GM12878 (cell line): ENCODE measurements around the gene RNF38. TPM values are rescaled to one million over a fixed set of nuclear protein-coding genes. Genes with fewer than 3 reads are reported as not detected.

Source experiments
- ATF7 ChIP-seq: fragments of 450-650 bp; IDR thresholded peaks from 2 replicates; pipeline ENCODE4 v1.6.1; 2016; ENCODE audit warnings: low read depth, mild to moderate bottlenecking
- CHD4 ChIP-seq: fragments of 200-600 bp; sonication (generic); IDR thresholded peaks from 2 replicates; pipeline ENCODE4 v1.6.1; 2016; ENCODE audit warnings: mild to moderate bottlenecking
- EGR1 ChIP-seq, 2 experiments: IDR thresholded peaks; 1 replicate in 1 of 2; 2 replicates in 1 of 2; pipeline ENCODE4 v1.6.1; 2011 to 2012; ENCODE audit warnings: low read depth in 2 of 2, low read length in 2 of 2, borderline replicate concordance in 1 of 2, mild to moderate bottlenecking in 1 of 2, moderate library complexity in 1 of 2
- GABPA ChIP-seq: IDR thresholded peaks from 2 replicates; pipeline ENCODE4 v1.6.1; 2014; ENCODE audit warnings: antibody characterized with exemption, low read depth, mild to moderate bottlenecking, inconsistent platforms
- JUND ChIP-seq: IDR thresholded peaks from 2 replicates; pipeline ENCODE4 v1.6.1; 2012; ENCODE audit warnings: low read depth, mild to moderate bottlenecking, low read length, improper control_type of control experiment, moderate library complexity
- MTA2 ChIP-seq: fragments of 450-650 bp; IDR thresholded peaks from 2 replicates; pipeline ENCODE4 v1.6.1; 2016; ENCODE audit warnings: low read depth, mild to moderate bottlenecking, moderate library complexity
- MXI1 ChIP-seq: fragments of 150-350 bp; IDR thresholded peaks from 2 replicates; pipeline ENCODE4 v1.6.1; 2011; ENCODE audit warnings: low read depth, mild to moderate bottlenecking, inconsistent platforms, low read length, improper control_type of control experiment
- NBN ChIP-seq: fragments of 450-650 bp; IDR thresholded peaks from 2 replicates; pipeline ENCODE4 v1.6.1; 2016
- RB1 ChIP-seq: fragments of 450-650 bp; formaldehyde crosslinking; IDR thresholded peaks from 2 replicates; pipeline ENCODE4 v1.6.1; 2017; ENCODE audit warnings: mild to moderate bottlenecking, borderline replicate concordance
- YY1 ChIP-seq: IDR thresholded peaks from 2 replicates; pipeline ENCODE4 v1.6.1; 2011; ENCODE audit warnings: low read depth, mild to moderate bottlenecking, low read length
- ZNF217 ChIP-seq: fragments of 450-650 bp; IDR thresholded peaks from 2 replicates; pipeline ENCODE4 v1.6.1; 2017; ENCODE audit warnings: antibody characterized with exemption, mild to moderate bottlenecking
- ZSCAN29 ChIP-seq: fragments of 450-650 bp; IDR thresholded peaks from 2 replicates; pipeline ENCODE4 v1.6.1; 2017; ENCODE audit warnings: mild to moderate bottlenecking, moderate library complexity
- polyA plus RNA-seq, 11 experiments: library from polyadenylated mRNA; depleted of rRNA in 4 of 11; unstranded in 6 of 11; stranded (reverse) in 5 of 11; fragments of >200 nt; fragmentation: Nextera tagmentation in 4 of 11; fragmentation: Illumina TruSeq in 1 of 11; extraction: Ambion mirVana in 4 of 11; extraction: Trizol in 1 of 11; gene quantifications; 1 replicate in 1 of 11; 2 replicates in 10 of 11; pipeline versions ENCODE4 v1.2.1 to v1.2.3, GENCODE V29; 2011 to 2016; ENCODE audit warnings: inconsistent platforms in 2 of 11, missing spikeins in 2 of 11, low read depth in 1 of 11
- total RNA-seq, 4 experiments: library from RNA; depleted of rRNA in 3 of 4; stranded (reverse); fragments of >200 nt in 3 of 4; fragmentation: Illumina TruSeq in 1 of 4; extraction: Trizol in 1 of 4; gene quantifications; 2 replicates each; pipeline versions ENCODE4 v1.2.1 to v1.2.3, GENCODE V29; 2013 to 2021
- TF ChIP-seq, protein P1 (sequence below): fragments of 150-350 bp; IDR thresholded peaks from 2 replicates; pipeline ENCODE4 v1.6.1; 2016; ENCODE audit warnings: low read depth, low read length
- TF ChIP-seq, protein P2 (sequence below): fragments of 450-650 bp; IDR thresholded peaks from 2 replicates; pipeline ENCODE4 v1.6.1; 2017; ENCODE audit warnings: antibody characterized with exemption, mild to moderate bottlenecking, moderate library complexity
- TF ChIP-seq, protein P3 (sequence below): IDR thresholded peaks from 2 replicates; pipeline ENCODE4 v1.6.1; 2012; ENCODE audit warnings: mild to moderate bottlenecking, low read depth, low read length
- TF ChIP-seq, protein P4 (sequence below): fragments of 450-650 bp; IDR thresholded peaks from 2 replicates; pipeline ENCODE4 v1.6.1; 2017; ENCODE audit warnings: mild to moderate bottlenecking

Gene RNF38
- total and polyA plus RNA-seq, 10 of the 15 experiments (the other 5 are each of a cell fraction or from before 2014, with no cell fraction given) = 5.1 to 34.7 (median 12.7) TPM

DNA sequence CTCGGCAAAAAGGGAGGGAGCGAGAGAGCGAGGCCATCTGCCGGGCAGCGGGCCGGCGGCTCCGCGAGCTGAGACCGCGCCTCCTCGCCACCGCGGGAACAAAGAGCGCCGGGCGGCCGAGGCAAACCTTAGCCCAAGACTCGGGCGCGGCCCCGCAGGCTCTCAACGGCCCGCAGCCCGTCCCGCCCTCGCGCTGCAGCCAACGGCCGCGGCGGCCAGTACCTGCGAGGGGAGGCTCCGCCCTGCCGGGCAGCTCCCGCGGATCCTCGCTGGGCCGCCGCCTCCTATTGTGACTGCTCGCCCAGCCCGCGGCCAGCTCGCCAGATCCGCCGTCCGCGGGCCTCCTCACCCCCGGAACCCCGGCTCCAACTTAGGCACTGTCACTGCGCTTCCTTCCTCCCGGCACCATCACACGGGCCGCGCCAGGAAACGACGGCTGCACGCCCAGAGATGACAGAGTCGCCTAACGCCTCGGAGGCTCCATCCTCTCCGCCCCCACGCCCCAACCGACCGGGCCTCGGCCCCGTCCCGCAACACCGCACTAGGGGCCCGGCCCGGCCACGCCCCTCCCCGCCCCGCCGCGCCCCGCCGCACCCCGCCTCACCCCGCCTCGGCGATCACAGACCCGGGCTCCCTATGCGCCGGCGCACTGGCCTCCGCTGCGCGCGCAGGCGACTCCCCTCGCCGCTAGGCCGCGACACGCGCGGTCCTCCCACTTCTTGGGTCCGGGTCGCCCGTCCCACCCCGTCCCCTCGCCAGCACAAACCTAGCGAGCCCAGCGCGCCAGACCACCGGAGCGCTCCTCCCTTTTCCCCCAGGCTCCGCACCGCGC is 479 bp upstream of the RNF38 start (continued):
- TF ChIP-seq GABPA (no peak), MTA2 (no peak), CHD4 (no peak), YY1 (0 out of 2 replicates have a peak, but pooled peaks have one; percentile 4), ZSCAN29 (peak; percentile 52; the same call in 1 of the 2 replicates), ATF7 (no peak), EGR1 (IDR thresholded peaks at IDR 0.05; ENCODE audit: borderline replicate concordance in 1 of 2, low read depth in 2 of 2, low read length in 2 of 2) (peak in 1 of 2 experiments; percentile 75; a peak in 1 of 3 replicates), RB1 (peak; percentile 80; the same call in 1 of the 2 replicates), JUND (no peak), NBN (no peak), MXI1 (peak; percentile 52), ZNF217 (peak; percentile 40; the same call in 1 of the 2 replicates)
- TF ChIP-seq, protein P1, sequence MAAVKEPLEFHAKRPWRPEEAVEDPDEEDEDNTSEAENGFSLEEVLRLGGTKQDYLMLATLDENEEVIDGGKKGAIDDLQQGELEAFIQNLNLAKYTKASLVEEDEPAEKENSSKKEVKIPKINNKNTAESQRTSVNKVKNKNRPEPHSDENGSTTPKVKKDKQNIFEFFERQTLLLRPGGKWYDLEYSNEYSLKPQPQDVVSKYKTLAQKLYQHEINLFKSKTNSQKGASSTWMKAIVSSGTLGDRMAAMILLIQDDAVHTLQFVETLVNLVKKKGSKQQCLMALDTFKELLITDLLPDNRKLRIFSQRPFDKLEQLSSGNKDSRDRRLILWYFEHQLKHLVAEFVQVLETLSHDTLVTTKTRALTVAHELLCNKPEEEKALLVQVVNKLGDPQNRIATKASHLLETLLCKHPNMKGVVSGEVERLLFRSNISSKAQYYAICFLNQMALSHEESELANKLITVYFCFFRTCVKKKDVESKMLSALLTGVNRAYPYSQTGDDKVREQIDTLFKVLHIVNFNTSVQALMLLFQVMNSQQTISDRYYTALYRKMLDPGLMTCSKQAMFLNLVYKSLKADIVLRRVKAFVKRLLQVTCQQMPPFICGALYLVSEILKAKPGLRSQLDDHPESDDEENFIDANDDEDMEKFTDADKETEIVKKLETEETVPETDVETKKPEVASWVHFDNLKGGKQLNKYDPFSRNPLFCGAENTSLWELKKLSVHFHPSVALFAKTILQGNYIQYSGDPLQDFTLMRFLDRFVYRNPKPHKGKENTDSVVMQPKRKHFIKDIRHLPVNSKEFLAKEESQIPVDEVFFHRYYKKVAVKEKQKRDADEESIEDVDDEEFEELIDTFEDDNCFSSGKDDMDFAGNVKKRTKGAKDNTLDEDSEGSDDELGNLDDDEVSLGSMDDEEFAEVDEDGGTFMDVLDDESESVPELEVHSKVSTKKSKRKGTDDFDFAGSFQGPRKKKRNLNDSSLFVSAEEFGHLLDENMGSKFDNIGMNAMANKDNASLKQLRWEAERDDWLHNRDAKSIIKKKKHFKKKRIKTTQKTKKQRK = no peak
- TF ChIP-seq, protein P2, sequence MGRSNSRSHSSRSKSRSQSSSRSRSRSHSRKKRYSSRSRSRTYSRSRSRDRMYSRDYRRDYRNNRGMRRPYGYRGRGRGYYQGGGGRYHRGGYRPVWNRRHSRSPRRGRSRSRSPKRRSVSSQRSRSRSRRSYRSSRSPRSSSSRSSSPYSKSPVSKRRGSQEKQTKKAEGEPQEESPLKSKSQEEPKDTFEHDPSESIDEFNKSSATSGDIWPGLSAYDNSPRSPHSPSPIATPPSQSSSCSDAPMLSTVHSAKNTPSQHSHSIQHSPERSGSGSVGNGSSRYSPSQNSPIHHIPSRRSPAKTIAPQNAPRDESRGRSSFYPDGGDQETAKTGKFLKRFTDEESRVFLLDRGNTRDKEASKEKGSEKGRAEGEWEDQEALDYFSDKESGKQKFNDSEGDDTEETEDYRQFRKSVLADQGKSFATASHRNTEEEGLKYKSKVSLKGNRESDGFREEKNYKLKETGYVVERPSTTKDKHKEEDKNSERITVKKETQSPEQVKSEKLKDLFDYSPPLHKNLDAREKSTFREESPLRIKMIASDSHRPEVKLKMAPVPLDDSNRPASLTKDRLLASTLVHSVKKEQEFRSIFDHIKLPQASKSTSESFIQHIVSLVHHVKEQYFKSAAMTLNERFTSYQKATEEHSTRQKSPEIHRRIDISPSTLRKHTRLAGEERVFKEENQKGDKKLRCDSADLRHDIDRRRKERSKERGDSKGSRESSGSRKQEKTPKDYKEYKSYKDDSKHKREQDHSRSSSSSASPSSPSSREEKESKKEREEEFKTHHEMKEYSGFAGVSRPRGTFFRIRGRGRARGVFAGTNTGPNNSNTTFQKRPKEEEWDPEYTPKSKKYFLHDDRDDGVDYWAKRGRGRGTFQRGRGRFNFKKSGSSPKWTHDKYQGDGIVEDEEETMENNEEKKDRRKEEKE = no peak
- TF ChIP-seq, protein P3, sequence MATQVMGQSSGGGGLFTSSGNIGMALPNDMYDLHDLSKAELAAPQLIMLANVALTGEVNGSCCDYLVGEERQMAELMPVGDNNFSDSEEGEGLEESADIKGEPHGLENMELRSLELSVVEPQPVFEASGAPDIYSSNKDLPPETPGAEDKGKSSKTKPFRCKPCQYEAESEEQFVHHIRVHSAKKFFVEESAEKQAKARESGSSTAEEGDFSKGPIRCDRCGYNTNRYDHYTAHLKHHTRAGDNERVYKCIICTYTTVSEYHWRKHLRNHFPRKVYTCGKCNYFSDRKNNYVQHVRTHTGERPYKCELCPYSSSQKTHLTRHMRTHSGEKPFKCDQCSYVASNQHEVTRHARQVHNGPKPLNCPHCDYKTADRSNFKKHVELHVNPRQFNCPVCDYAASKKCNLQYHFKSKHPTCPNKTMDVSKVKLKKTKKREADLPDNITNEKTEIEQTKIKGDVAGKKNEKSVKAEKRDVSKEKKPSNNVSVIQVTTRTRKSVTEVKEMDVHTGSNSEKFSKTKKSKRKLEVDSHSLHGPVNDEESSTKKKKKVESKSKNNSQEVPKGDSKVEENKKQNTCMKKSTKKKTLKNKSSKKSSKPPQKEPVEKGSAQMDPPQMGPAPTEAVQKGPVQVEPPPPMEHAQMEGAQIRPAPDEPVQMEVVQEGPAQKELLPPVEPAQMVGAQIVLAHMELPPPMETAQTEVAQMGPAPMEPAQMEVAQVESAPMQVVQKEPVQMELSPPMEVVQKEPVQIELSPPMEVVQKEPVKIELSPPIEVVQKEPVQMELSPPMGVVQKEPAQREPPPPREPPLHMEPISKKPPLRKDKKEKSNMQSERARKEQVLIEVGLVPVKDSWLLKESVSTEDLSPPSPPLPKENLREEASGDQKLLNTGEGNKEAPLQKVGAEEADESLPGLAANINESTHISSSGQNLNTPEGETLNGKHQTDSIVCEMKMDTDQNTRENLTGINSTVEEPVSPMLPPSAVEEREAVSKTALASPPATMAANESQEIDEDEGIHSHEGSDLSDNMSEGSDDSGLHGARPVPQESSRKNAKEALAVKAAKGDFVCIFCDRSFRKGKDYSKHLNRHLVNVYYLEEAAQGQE = no peak
- TF ChIP-seq, protein P4, sequence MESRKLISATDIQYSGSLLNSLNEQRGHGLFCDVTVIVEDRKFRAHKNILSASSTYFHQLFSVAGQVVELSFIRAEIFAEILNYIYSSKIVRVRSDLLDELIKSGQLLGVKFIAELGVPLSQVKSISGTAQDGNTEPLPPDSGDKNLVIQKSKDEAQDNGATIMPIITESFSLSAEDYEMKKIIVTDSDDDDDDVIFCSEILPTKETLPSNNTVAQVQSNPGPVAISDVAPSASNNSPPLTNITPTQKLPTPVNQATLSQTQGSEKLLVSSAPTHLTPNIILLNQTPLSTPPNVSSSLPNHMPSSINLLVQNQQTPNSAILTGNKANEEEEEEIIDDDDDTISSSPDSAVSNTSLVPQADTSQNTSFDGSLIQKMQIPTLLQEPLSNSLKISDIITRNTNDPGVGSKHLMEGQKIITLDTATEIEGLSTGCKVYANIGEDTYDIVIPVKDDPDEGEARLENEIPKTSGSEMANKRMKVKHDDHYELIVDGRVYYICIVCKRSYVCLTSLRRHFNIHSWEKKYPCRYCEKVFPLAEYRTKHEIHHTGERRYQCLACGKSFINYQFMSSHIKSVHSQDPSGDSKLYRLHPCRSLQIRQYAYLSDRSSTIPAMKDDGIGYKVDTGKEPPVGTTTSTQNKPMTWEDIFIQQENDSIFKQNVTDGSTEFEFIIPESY = no peak
